GM18907 (cell line): ENCODE measurements around the gene SETD3.

ENCODE experiments used
- ATAC-seq: cut with Tn5 transposase; IDR thresholded peaks from one replicate; pipeline ENCODE4 v1.9.1; 2021; ENCODE audit warnings: mild to moderate bottlenecking, moderate library complexity; ENCODE audit not compliant: unreplicated experiment

SETD3 gene

GRCh38 chr14:99401211-99401610 is 79.4 kb downstream of the SETD3 start:
- no peak for ATAC-seq

- ATAC-seq: no peak
Observed at GRCh38 chr14:99397698-99398097, 83.0 kb downstream of the SETD3 start.

- no peak for ATAC-seq
Observed at GRCh38 chr14:99395909-99396530, 84.6 kb downstream of the SETD3 start.

- no peak for ATAC-seq
Observed at GRCh38 chr14:99394602-99395156, 86.0 kb downstream of the SETD3 start.

GRCh38 chr14:99393059-99393655 is 87.5 kb downstream of the SETD3 start:
- ATAC-seq: peak; percentile 54

GRCh38 chr14:99391671-99392070 is 89.0 kb downstream of the SETD3 start:
- no peak for ATAC-seq

GRCh38 chr14:99389174-99389826 is 91.4 kb downstream of the SETD3 start:
- ATAC-seq: peak; percentile 66

GRCh38 chr14:99388286-99388685 is 92.4 kb downstream of the SETD3 start:
- no peak for ATAC-seq

GRCh38 chr14:99387880-99388279 is 92.8 kb downstream of the SETD3 start:
- no peak for ATAC-seq

GRCh38 chr14:99384450-99385417 is 95.9 kb downstream of the SETD3 start:
- no peak for ATAC-seq

- ATAC-seq: no peak
Observed at GRCh38 chr14:99383472-99384449, 96.9 kb downstream of the SETD3 start.

GRCh38 chr14:99382781-99383471 is 97.7 kb downstream of the SETD3 start:
- ATAC-seq: no peak

GRCh38 chr14:99382071-99382470 is 98.6 kb downstream of the SETD3 start:
- no peak for ATAC-seq

GRCh38 chr14:99381688-99382060 is 99.0 kb downstream of the SETD3 start:
- no peak for ATAC-seq

GRCh38 chr14:99380991-99381687 is 99.5 kb downstream of the SETD3 start:
- ATAC-seq: no peak

GRCh38 chr14:99380402-99380801 is 100.3 kb downstream of the SETD3 start:
- no peak for ATAC-seq

- no peak for ATAC-seq
Observed at GRCh38 chr14:99378782-99379214, 101.9 kb downstream of the SETD3 start.

- no peak for ATAC-seq
Observed at GRCh38 chr14:99377951-99378350, 102.7 kb downstream of the SETD3 start.

GRCh38 chr14:99374964-99375363 is 105.7 kb downstream of the SETD3 start:
- no peak for ATAC-seq
